ENCODE measurements around the gene OR1S2.

GRCh38 chr11:58186938-58187337 lies 17.0 kb downstream of the OR1S2 start:
- TF ChIP-seq, protein P1, sequence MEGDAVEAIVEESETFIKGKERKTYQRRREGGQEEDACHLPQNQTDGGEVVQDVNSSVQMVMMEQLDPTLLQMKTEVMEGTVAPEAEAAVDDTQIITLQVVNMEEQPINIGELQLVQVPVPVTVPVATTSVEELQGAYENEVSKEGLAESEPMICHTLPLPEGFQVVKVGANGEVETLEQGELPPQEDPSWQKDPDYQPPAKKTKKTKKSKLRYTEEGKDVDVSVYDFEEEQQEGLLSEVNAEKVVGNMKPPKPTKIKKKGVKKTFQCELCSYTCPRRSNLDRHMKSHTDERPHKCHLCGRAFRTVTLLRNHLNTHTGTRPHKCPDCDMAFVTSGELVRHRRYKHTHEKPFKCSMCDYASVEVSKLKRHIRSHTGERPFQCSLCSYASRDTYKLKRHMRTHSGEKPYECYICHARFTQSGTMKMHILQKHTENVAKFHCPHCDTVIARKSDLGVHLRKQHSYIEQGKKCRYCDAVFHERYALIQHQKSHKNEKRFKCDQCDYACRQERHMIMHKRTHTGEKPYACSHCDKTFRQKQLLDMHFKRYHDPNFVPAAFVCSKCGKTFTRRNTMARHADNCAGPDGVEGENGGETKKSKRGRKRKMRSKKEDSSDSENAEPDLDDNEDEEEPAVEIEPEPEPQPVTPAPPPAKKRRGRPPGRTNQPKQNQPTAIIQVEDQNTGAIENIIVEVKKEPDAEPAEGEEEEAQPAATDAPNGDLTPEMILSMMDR (IDR thresholded peaks at IDR 0.05), result no peak
- TF ChIP-seq POLR2A (IDR thresholded peaks at IDR 0.05), result no peak
